OCI-M1 (cell line): ENCODE measurements around the gene BTBD9.

Experiments
- DNase-seq: peaks from one replicate; lab custom pipeline; 2025; lab: John Stamatoyannopoulos, UW

The BTBD9 gene

GRCh38 chr6:38639498-38640215, at the start of gene BTBD9:
Gene BTBD9 (minus strand): TSS chr6:38639929.
- peak; percentile 74 for DNase-seq

- DNase-seq = no peak
Measured at GRCh38 chr6:38688579-38689087, 48.9 kb upstream of the BTBD9 start.

- DNase-seq = no peak
Measured at GRCh38 chr6:38687549-38687948, 47.8 kb upstream of the BTBD9 start.

DNA sequence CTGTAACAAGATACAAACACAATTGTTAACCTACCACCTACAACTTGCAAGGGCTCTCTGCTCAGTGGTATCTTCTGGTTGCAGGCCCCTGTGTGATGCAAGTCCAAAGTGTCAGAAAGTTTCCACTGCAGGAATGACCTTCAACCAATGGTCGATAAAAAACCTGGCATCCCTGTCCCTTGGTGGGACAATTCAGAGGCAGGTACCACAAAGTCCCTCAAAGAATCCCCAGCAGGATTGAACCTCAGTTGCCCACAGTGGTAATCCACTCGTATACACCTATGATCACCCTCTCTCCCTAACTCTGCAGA, 47.3 kb upstream of the BTBD9 start:
- DNase-seq = no peak

DNA sequence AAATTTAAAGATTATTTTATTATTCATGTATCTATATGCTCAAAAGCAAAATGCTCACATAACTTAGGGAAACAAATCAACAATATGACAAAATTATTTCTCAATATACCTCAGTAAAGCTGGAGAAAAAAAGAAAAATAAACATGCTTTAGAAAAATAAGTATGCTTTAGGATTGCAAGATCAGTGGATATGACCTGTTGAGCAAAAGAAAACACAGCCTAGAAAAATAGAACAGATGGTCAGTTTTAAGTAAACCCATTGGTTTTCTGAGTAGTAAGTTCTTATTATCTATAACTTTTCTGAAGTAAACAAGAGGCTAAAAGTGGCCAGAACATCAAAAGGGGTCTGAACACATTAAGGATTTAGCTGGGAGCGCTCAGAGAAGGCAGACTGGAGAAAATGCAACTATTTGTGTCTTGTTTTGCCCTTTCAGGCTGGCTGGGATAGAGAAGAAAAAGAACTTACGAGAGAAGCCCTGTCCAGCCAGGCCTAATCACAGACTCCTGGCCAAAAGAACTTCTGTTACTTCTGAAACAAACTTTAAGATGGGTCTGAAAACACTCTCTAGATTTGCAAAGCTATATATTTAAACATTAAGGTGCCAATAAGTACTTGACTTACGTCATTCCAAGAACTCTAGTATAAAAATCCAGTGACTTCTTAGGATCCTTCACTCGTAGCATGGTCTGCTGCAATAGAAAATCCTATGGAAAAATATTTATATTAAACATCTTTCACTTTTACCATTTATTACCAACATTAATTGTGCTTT, 46.7 kb upstream of the BTBD9 start:
- DNase-seq = no peak

DNA sequence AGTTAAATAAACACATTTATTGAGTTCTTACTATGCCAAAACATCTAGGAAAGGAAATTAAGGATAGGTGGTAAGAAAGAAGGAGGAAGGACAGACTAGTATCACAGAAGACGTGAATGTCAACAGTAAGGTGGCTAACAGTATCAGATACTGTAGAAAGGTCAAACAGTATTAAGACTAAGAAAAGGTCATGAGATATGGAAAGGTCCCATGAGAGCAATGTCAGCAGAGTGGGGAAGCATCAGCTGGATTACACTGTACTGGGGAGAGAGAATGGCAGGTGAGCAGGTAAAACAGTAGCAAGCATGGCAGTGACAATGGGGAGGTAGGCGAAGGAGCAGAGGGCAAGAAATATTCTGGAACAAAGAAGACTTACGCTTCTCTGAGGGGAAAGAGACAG, 45.2 kb upstream of the BTBD9 start:
- no peak for DNase-seq

DNA sequence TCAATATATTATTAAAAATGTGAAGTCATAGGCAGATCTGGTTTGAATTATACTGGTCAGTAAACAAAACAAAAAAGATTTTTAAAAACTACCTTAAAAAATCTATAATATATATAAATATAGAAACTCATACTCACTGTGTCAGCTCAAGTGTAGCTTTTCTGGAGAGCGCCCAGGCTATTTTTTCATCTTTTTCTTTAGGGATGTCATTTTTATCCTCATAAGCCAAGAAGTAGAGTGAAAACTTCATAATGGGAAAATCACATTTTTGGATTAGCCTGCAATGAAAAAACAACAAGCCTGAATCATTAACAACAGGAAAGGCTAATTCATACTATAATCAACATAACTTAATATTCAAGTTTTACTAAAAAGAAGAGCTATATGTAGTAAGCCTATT, 44.5 kb upstream of the BTBD9 start:
- no peak for DNase-seq

DNA sequence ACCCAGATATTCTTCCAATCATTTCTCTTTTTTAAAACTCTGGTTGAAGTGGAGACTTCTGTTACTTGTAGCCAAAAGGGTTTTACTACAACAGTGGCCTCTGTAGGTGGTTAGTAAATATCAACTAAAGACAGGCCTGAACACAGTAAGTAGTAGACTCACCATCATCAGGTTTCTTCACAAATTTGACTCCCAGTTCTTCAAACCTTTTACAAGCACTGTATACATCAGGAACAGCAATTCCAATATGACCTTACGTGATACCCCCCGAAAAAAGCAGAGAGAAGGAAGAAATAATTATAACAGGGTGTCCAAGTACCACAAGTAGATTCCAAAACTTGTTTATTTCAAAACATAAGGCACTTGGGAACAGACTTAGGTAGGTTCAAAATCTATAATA, 42.1 kb upstream of the BTBD9 start:
- DNase-seq = no peak

- DNase-seq = no peak
Measured at GRCh38 chr6:38679668-38680067, 39.9 kb upstream of the BTBD9 start.

- no peak for DNase-seq
Measured at GRCh38 chr6:38678178-38678760, 38.5 kb upstream of the BTBD9 start.

- DNase-seq = no peak
Measured at GRCh38 chr6:38676974-38677544, 37.3 kb upstream of the BTBD9 start.

DNA sequence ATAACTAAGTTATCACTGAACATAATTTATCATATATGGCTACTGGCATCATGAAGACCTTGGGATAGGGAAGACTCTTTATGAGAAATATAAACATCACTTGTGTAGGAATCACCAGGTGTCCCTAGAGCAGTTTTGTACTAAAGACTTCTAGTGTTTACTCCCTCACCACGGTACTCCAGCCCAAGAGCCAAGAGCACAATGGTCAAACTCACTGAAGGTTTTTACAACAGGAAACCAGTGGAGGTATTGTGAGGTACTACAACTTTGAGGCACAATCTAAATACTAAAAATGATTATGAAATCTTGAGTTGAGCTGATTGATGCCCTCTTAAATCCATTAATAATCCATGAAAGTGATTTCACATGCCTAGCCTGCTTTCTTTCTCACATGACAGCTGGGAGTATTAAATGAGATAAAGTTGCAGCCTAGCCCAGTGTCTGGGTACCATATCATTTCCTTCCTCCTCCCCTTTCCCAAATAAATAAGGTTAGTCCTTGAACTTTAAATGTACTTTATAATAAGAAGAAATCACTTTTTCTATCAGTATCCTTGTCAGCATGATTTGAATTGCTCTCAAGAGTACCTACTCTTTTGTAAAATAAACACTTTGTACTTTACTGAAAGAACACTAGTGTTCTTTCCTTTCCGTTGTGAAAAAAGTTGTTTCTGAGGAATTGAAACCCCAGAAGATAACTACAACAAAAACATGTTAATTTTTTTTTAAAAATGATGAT, 36.7 kb upstream of the BTBD9 start:
- DNase-seq = no peak

- DNase-seq = peak; percentile 83
Measured at GRCh38 chr6:38673397-38674165, 33.9 kb upstream of the BTBD9 start.

DNA sequence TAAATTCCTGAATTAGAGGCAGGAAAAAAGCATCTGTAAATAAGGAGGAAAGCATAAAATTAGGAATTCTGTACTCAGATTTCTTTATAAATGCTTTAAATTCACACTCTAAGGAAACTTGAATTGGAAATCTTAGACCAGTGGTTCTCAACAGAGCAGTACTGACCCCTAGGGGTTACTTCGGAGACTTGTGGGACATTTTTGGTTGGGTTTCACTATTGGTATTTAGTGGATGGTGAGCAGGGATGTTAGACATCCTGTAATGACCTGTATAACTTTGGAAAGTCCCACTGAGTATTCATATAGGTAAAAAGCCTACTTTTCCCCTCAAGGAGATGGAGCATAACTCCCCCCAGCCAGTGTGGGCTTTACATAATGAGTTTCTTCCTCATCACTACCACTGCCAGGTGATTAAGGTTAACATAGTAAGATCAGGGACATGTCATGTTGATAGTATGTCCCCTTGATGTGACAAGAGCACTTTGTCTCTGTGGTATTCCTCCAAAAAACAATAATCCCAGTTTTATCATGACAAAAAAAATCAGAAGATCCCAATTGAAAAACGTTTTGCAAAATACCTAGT, 32.2 kb upstream of the BTBD9 start:
- DNase-seq = peak; percentile 77

DNA sequence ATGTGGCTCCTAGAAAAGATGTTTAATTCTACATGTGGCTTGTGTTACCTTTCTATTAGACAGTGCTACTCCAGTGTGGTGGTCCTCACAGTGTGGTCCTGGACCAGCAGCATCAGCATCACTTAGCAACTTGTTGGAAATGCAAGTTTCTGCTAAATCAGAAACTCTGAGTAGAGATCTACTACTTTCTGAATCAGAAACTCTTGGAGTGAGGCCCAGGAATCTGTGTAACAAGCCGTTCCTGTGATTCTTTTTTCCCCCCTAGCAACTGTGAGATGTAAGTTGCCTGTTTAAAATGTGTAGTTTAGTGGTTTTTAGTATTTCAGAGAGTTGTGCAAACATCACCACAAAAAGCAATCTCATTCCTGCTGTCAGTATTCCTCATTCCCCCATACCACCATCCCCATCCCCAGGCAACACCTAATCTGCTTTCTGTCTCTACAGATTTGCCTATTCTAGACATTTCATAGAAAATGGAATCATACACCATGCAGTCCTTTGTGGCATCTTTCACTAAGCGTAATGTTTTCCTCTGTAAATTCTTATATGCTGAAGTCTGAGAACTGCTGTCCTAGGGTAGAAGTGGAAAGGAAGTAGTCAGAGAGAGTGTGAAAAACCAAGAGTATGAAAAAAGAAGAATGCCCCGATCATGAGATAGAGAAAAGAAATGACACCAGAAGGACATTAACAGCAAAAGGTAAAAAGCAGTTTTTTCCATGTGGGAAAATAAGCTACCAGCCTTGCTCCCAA, 18.9 kb upstream of the BTBD9 start:
- DNase-seq = no peak

GRCh38 chr6:38656896-38657295, 17.2 kb upstream of the BTBD9 start:
- DNase-seq = no peak

DNA sequence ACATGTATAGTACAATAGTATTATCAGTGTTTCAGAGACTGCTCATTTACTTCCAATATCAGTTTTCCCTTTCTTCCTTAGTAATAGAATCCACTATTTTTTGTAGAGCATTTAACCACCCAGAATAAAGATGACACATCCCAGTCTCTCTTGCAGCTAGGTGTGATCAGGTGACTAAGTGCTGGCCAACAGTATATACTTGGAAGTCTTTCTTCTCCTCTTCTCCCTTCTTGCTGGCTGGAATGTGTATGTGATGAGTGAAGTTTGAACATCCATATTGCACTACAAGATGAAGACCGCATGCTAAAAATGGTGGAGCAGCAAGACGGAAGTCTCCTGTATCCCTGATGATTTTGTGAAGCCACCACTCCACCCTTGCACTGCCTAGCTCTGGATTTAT, 14.5 kb upstream of the BTBD9 start:
- DNase-seq = no peak

GRCh38 chr6:38651121-38651784, 11.5 kb upstream of the BTBD9 start:
- DNase-seq = no peak

DNA sequence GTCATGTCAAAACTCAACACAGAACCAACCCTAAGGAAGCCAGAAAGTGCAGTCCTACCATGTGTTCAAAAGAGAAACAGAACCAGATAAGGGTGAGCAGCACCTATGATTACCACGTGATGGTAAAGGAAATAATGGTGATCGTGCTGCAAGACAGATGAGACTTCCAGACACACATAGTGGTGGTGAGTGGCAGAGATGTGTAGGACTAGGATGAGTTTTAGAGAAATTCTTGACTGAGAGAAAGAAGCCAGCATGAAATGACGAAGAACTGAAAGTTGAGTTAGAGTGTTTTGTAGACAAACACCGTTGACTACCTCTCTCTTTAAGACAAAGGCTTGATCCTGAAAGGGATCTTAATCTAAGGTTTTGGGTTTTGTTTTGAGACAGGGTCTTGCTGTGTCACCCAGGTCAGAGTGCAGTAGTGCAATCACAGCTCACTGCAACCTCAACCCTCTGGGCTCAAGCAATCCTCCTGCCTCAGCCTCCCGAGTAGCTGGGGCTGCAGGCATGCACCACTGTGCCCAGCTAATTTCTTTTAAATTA, 10.6 kb upstream of the BTBD9 start:
- no peak for DNase-seq
